GM21360 (cell line): ENCODE results near the gene C2CD2.

Source experiments
- ATAC-seq: cut with Tn5 transposase; IDR thresholded peaks from one replicate; pipeline ENCODE4 v1.9.1; 2021; ENCODE audit warnings: mild to moderate bottlenecking, moderate library complexity; ENCODE audit not compliant: unreplicated experiment

The C2CD2 gene

GRCh38 chr21:41914965-41915364 is 38.9 kb downstream of the C2CD2 start:
- no peak for ATAC-seq

- ATAC-seq, result no peak
Observed at GRCh38 chr21:41914358-41914757, 39.5 kb downstream of the C2CD2 start.

DNA sequence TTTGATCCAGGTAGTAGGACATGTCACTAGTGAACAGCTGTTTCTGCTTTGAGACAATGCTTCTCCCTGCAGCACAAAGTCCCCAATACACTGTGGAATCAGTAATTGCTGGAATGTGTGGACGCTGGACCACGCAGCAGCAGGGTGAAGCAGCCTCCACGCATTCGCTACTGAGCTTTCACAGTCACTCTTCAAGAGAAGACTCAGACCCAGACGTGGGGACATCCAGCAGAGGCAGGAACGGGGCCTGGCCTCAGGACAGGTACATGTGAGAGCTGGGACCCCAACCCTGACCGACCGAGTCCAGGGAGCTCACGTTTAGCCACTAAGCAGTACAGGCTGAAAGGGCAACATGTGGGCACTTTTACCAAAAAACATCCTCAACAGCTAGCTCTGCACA is 40.6 kb downstream of the C2CD2 start:
- ATAC-seq, result no peak

- no peak for ATAC-seq
Observed at GRCh38 chr21:41908829-41909228, 45.0 kb downstream of the C2CD2 start.

GRCh38 chr21:41907496-41908258 is 46.1 kb downstream of the C2CD2 start:
- no peak for ATAC-seq

- no peak for ATAC-seq
Observed at GRCh38 chr21:41906770-41907169, 47.0 kb downstream of the C2CD2 start.

GRCh38 chr21:41903559-41904351 is 50.1 kb downstream of the C2CD2 start:
- ATAC-seq, result no peak

- ATAC-seq, result no peak
Observed at GRCh38 chr21:41902946-41903345, 50.9 kb downstream of the C2CD2 start.

- ATAC-seq, result no peak
Observed at GRCh38 chr21:41901782-41902181, 52.0 kb downstream of the C2CD2 start.

DNA sequence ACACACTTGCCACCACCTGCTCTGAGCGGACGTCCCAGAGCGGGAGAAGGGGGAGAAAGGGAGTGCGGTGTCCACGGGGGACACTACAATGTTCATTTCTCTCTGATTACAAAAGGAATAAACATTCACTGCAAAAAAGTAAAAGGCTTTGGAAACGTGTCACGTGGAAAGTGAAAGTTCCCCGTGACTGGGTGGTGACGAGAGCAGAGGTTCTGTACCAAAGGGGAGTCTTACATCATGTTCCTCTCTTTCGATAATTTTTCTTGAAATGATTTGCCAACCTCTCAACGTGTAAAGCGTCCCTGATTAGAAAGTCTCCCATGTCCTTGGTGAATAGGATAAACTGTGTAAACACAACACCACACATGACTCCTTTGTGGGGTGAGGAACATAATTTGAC is 52.7 kb downstream of the C2CD2 start:
- ATAC-seq, result no peak

DNA sequence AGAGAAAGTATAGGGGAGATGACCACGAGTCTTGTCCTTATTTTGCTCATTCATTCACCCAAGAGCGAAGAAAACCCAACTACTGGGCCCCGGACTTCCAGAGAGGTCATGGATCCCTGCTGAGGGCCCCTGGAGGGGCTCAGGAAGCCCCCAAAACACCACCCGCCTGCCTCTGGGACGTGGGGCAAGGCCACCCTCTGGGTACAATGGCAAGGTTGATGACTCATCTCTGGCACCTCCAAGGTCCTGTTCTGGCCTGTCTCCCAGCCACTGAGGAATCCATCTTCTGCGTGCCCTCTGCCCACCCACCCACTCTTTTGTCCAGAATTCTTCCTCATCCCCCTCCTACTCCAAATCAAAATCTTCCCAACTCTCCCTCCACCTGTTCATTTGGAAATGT is 53.4 kb downstream of the C2CD2 start:
- no peak for ATAC-seq

DNA sequence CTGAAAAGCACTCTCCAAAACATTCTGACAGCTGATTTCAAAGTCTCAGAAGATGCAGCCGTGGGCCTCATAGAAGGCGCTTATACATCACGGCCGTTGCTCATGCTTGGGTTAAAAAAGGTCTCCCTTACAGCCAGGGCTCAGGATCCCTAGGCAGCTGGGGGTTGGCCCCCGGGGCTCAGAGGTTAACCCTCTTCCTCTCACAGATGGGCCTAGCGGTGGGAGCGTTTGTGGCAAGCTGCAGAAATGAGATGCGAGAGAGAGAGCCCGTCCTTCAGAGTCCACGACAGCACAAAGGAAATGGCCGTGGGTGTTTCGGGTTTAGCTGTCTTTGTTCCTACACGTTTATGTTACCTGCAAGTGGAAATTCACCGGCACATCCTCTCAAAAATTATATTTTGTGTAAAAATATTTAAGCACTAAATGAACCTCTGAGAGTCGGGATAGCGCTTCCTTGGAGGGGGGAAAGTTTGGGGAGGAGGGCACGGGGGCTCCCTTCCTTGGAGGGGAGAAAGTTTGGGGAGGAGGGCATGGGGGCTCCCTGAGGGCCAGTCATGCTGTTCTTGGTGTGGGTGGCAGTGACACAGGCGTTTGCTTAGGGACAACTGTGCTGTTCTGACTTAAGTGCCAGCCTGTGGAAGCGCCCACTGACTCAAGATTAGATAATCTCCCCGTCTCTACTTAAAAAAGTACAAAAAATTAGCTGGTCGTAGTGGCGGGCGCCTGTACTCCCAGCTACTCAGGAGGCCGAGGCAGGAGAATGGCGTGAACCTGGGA is 54.2 kb downstream of the C2CD2 start:
- no peak for ATAC-seq

DNA sequence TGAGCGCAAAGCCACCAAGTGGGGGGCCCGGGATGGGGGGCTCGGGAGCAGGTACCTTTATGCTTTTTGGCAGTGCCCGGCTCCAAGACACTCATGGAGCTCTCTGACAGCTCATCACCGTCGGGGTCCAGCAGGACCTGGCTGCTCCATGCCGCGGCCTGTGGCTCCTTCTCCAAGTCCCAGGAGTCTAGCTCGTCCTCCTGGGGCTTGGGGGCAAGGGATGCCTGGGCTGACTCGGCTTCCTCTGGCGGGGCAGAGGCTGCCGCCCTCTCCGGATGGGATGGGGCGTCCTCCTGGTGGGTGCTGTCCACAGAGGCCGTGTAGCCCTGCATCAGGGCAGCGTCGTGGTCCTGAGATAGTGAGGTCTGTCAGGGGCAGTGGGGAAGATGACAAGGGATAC is 54.8 kb downstream of the C2CD2 start:
- ATAC-seq, result no peak

- ATAC-seq, result no peak
Observed at GRCh38 chr21:41897700-41898099, 56.1 kb downstream of the C2CD2 start.

- no peak for ATAC-seq
Observed at GRCh38 chr21:41897047-41897669, 56.7 kb downstream of the C2CD2 start.

GRCh38 chr21:41895643-41896493 is 58.0 kb downstream of the C2CD2 start:
- ATAC-seq, result no peak

- ATAC-seq, result no peak
Observed at GRCh38 chr21:41894922-41895557, 58.8 kb downstream of the C2CD2 start.

DNA sequence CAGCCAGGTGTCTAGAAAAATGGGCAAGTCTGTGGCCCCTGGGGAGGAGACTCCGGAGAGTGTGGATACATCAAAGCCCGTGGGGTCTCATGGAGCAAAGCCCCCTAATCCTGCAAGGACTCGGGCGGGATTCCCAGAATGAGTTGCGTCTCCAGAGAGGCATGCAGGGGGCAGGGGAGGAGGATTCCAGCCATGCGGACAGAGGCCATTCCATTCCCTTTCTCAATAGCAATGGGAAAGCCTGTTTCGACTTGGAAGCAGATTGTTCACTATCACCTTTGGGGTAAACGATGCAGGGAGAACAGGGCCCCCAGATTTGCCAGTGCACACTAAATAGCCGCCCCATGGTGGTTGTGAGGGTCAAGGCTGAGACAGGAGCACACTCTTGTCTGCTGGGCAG is 59.3 kb downstream of the C2CD2 start:
- no peak for ATAC-seq

GRCh38 chr21:41892726-41893125 is 61.1 kb downstream of the C2CD2 start:
- ATAC-seq, result no peak

DNA sequence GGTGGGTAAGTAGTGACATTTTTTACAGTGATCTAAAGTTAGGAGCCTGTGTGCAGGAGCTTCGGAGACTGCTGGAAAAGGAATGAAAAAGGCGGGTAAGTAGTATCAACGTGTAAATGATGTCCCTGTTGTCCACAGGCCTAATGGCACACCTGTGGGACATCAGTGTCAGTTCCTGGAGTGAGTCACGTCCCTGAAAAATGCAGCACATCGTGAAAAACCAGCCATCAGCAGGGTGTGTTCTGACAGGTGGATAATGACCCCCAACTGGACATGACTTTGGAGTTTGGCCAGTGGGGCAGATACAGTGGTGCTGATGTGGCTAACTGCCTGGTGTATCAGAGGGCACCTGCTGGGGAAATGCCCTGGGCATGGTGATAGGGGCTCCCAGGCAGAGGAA is 62.7 kb downstream of the C2CD2 start:
- ATAC-seq, result no peak
